Thyroid gland (tissue), 4 donors: ENCODE measurements around the gene CCDC154. TPM values are rescaled to one million over a fixed set of nuclear protein-coding genes. Genes with fewer than 3 reads are reported as not detected.

Experiments used
- DNase-seq, 2 donors: peaks; one replicate each; pipeline ENCODE4 v3.0.0-alpha.2; 2019
- H3K27ac ChIP-seq, 3 donors: fragments of 200-600 bp; sonication (generic); 1 replicate in 2 of 3; 2 replicates in 1 of 3; pipeline ENCODE4 v1.5.1; 2016 to 2019; ENCODE audit warnings: mild to moderate bottlenecking in 1 of 3, moderate library complexity in 1 of 3
- H3K27me3 ChIP-seq: fragments of 200-600 bp; sonication (generic); one replicate; pipeline ENCODE4 v1.5.1; 2019
- H3K36me3 ChIP-seq, 2 donors: fragments of 200-600 bp; sonication (generic); one replicate each; pipeline ENCODE4 v1.5.1; 2016 to 2019
- H3K4me1 ChIP-seq, 2 donors: fragments of 200-600 bp; sonication (generic); one replicate each; pipeline ENCODE4 v1.5.1; 2017 to 2019
- H3K4me3 ChIP-seq, 3 donors: fragments of 200-600 bp; sonication (generic); replicated peaks in 1 of 3; 1 replicate in 2 of 3; 2 replicates in 1 of 3; pipeline ENCODE4 v1.5.1; 2016; ENCODE audit warnings: mild to moderate bottlenecking in 1 of 3
- H3K9me3 ChIP-seq: fragments of 200-600 bp; sonication (generic); one replicate; pipeline ENCODE4 v1.5.1; 2017
- POLR2A ChIP-seq, 2 donors: fragments of 450-650 bp; IDR thresholded peaks; one replicate each; pipeline ENCODE4 v1.6.1; 2017; ENCODE audit warnings: antibody characterized with exemption in 2 of 2, mild to moderate bottlenecking in 2 of 2, moderate library complexity in 1 of 2
- whole genome bisulfite sequencing, 2 donors: methylation state at CpG; one replicate each; pipeline ENCODE4 v1.1.5; 2017; 5-methylcytosine and 5-hydroxymethylcytosine counted together
- intact Hi-C: fragments of 100-400 bp; cut with DNase I; formaldehyde crosslinking; loops from one replicate; pipeline ENCODE4 v1.15.1; 2023
- total RNA-seq, 4 donors: library from RNA; depleted of rRNA; stranded (reverse); fragments of >200 nt; gene quantifications; one replicate each; pipeline ENCODE4 v1.2.3, GENCODE V29; 2016
- TF ChIP-seq, protein P1 (sequence below), 6 experiments: fragments of 200-600 bp in 3 of 6; fragments of 450-650 bp in 3 of 6; sonication (generic) in 3 of 6; IDR thresholded peaks; one replicate each; pipeline ENCODE4 v1.5.1; 2016 to 2019; ENCODE audit warnings: antibody characterized with exemption in 6 of 6, mild to moderate bottlenecking in 2 of 6, inconsistent platforms in 1 of 6, moderate library complexity in 1 of 6

The CCDC154 gene
- total RNA-seq, 4 donors from 2014 or later: 0.27 to 1.6 (median 0.99) TPM

DNA sequence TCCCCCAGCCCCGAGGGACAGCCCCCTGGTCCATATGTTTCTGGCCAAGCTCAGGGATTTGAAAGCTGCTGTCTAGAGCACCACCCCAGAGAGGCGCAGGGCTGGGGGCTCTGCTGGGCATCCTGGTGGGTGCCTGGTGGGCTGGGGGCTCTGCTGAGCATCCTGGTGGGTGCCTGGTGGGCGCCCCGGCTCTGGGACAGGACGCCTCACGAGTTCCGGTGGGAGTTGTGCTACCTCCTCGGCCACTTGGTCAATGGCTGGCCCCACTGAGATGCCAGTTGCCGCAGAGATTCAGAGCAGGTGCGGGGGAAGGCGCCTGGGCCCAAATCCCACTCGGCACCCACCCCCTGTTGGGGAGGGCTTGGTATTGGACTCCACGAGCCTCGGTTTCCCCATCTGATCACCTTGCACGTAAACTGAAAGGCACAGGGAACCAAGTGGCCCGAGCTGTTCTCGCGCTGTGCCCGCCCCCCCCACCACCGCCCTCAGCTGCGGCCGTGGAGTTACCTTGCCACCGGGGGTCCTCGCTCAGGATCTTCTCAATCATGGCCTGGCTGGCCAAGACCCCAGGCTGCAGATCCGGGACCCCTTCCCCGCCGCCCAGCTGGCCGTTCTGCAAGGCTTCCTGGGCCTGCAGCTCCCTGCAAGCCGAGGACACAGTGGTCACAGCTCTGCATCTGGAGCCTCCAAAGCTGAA is 43.1 kb downstream of the CCDC154 start:
- TF ChIP-seq POLR2A (IDR thresholded peaks at IDR 0.05): no peak
- TF ChIP-seq, protein P1, sequence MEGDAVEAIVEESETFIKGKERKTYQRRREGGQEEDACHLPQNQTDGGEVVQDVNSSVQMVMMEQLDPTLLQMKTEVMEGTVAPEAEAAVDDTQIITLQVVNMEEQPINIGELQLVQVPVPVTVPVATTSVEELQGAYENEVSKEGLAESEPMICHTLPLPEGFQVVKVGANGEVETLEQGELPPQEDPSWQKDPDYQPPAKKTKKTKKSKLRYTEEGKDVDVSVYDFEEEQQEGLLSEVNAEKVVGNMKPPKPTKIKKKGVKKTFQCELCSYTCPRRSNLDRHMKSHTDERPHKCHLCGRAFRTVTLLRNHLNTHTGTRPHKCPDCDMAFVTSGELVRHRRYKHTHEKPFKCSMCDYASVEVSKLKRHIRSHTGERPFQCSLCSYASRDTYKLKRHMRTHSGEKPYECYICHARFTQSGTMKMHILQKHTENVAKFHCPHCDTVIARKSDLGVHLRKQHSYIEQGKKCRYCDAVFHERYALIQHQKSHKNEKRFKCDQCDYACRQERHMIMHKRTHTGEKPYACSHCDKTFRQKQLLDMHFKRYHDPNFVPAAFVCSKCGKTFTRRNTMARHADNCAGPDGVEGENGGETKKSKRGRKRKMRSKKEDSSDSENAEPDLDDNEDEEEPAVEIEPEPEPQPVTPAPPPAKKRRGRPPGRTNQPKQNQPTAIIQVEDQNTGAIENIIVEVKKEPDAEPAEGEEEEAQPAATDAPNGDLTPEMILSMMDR (IDR thresholded peaks at IDR 0.05): no peak
- H3K36me3 ChIP-seq: peaks cover 30 to 41% of the 10 kb centered on the region in 2 donors
- intact Hi-C loops: no loop called here
- H3K27ac ChIP-seq: no peak overlapping the region
- no peak overlapping the region for H3K4me3 ChIP-seq
- WGBS, 2 donors: 86 to 95% methylated on average over 10 to 14 of the region's 29 CpGs
- no peak for DNase-seq
- no peaks in the 10 kb centered on the region for H3K27me3 ChIP-seq
- H3K9me3 ChIP-seq: no peaks in the 10 kb centered on the region
- H3K4me1 ChIP-seq: no peaks in the 10 kb centered on the region

DNA sequence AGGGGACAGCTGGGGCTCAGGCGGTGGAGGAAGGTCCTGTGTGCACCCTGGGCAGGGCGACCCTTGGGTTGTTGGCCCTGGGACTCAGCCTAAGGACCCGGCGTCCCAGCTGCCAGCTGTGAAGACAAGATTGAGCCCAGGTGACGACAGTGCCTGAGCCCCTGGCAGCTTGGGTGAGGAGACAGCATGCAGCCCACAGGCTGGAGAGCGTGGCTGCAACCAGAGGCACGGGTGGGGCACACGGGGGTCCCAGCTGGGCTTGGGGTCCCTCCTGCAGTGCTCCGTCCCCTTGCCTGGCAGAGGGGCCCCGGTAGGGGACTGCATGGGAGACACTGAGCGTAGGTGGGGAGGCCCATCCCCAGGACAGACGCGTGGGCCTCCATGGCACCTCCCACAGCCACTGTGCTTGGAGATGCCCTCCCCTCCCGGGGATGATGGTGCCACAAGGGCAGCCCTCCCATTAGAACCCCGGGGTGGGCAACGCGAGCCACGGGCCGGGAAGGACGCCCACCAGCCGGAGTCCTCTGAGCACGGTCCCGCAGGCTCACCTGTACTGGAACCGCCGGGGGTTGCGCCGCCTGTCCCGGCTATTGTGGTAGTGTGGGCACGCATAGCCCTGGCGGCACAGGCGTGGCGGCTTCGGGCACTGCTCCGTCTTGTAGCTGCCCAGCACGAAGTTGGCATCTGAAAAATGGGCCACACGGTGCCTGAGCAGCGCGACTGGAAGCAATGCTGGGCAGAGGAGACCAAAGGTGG is 45.4 kb downstream of the CCDC154 start:
- intact Hi-C loops: no loop called here
- WGBS, 2 donors: 97% methylated on average over 15 to 33 of the region's 38 CpGs
- no peak overlapping the region for H3K27ac ChIP-seq
- no peak overlapping the region for H3K4me3 ChIP-seq
- TF ChIP-seq, protein P1 (IDR thresholded peaks at IDR 0.05): no peak
- TF ChIP-seq POLR2A (IDR thresholded peaks at IDR 0.05): no peak
- H3K27me3 ChIP-seq: no peaks in the 10 kb centered on the region
- no peaks in the 10 kb centered on the region for H3K9me3 ChIP-seq
- H3K4me1 ChIP-seq: no peaks in the 10 kb centered on the region
- no peak for DNase-seq
- peaks cover 31 to 41% of the 10 kb centered on the region in 2 donors for H3K36me3 ChIP-seq

DNA sequence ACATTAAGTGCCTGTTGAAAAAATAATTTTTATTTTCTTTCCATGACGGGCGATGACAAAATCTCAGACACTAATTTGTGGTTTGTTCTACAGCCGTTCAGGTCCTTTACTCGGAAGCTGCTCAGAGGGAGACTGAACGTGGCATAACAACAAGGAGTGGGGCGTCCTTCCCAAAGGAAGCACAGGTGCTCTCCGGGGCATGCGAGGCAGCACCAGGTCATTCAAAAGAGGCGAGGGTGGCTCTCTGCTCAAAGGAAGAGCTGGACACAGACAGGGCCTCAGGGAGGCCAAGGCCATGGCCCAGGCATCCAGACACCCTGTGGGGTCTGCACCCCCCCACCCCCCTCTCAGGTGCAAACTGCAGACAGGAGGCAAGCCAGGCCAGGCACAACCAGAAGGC is 46.0 kb downstream of the CCDC154 start:
- Histone ChIP-seq H3K4me3 (no peak overlapping the region), H3K9me3 (no peaks in the 10 kb centered on the region), H3K36me3 (peaks cover 38 to 48% of the 10 kb centered on the region in 2 donors), H3K27me3 (no peaks in the 10 kb centered on the region), H3K4me1 (no peaks in the 10 kb centered on the region), H3K27ac (no peak overlapping the region)
- 97 to 98% methylated on average over 8 to 9 of the region's 9 CpGs for WGBS, 2 donors
- intact Hi-C loops: no loop called here
- no peak for DNase-seq
- TF ChIP-seq, protein P1 (IDR thresholded peaks at IDR 0.05): no peak
- TF ChIP-seq POLR2A (IDR thresholded peaks at IDR 0.05): no peak

DNA sequence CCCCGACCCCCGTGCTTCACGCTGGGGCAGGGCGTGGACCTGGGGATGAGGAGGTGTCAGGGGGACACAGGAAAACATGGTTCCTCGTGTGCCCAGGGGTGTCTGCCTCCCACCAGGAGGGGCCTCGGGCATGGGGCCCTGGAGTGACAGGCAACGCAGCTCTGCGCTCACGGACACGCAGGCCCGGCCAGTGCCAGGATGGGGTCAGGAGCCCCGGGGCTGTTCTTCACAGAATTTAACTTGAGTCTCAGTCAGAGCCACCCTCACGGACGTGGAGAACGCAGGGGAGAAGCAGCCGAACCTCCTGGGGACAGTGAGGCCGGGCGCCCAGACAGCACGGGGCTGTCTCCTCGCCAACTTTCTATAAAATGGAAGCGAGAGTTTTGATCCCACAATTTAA is 46.6 kb downstream of the CCDC154 start:
- Histone ChIP-seq H3K4me1 (no peaks in the 10 kb centered on the region), H3K9me3 (no peaks in the 10 kb centered on the region), H3K27ac (no peak overlapping the region), H3K4me3 (no peak overlapping the region), H3K27me3 (no peaks in the 10 kb centered on the region), H3K36me3 (peaks cover 43 to 51% of the 10 kb centered on the region in 2 donors)
- intact Hi-C loops: no loop called here
- WGBS, 2 donors: 94 to 95% methylated on average over 12 to 19 of the region's 21 CpGs
- DNase-seq: no peak
- no peak for TF ChIP-seq POLR2A (IDR thresholded peaks at IDR 0.05)
- TF ChIP-seq, protein P1 (IDR thresholded peaks at IDR 0.05): no peak

DNA sequence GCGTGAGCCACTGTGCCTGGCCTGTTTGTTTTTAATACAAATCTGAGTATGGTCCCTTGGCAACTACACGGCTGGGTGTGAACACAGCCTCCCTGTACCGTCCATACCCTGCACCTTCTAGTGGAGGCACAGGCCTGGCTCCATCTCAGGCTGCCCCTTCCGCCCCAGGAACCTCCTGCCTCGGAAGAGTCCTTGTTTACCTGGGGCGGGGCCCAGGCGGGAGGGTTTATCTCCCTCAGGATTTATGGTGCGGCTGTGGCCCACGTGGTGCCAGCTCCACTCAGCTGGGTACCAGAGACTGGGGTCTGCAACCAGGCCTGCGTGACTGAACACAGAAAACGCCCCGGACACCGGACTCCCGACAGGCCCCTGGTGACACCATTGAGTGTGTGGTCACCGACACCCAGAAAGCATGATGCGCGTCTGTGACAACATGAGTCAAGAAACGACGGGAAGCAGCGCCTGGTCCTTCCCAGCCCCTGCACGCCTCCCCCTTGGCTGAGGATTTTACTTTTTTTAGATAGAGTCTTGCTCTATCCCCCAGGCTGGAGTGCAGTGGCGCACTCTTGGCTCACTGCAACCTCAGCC is 48.8 kb downstream of the CCDC154 start:
- 95% methylated on average over 21 to 22 of the region's 22 CpGs for WGBS, 2 donors
- intact Hi-C loops: no loop called here

More for the DNA sequence above, 48.8 kb downstream of the CCDC154 start:
- H3K27ac ChIP-seq: no peak overlapping the region
- no peaks in the 10 kb centered on the region for H3K4me1 ChIP-seq
- no peak for DNase-seq
- no peaks in the 10 kb centered on the region for H3K27me3 ChIP-seq
- no peaks in the 10 kb centered on the region for H3K9me3 ChIP-seq
- TF ChIP-seq POLR2A (IDR thresholded peaks at IDR 0.05): no peak
- TF ChIP-seq, protein P1 (IDR thresholded peaks at IDR 0.05): no peak
- peaks cover 33 to 42% of the 10 kb centered on the region in 2 donors for H3K36me3 ChIP-seq
- H3K4me3 ChIP-seq: no peak overlapping the region
